PFSK-1 (cell line): ENCODE measurements around the gene PDZD2.

ENCODE experiments used
- POLR2AphosphoS5 ChIP-seq: IDR thresholded peaks from 2 replicates; pipeline ENCODE4 v1.6.1; 2012; ENCODE audit warnings: low read depth, mild to moderate bottlenecking, control low read depth, low read length, moderate library complexity
- REST ChIP-seq, 2 experiments: IDR thresholded peaks; 2 replicates each; pipeline versions ENCODE4 v1.6.1 to v1.8.0; 2011 to 2012; ENCODE audit warnings: low read depth in 2 of 2, low read length in 2 of 2, control low read depth in 1 of 2, inconsistent platforms in 1 of 2, mild to moderate bottlenecking in 1 of 2, moderate library complexity in 1 of 2; ENCODE audit not compliant: insufficient read depth in 1 of 2

GRCh38 chr5:32071351-32071944 lies 432.5 kb downstream of the PDZD2 start:
- no peak for TF ChIP-seq REST (IDR thresholded peaks at IDR 0.05; ENCODE audit: insufficient read depth in 1 of 2, low read depth in 2 of 2, low read length in 2 of 2)
- TF ChIP-seq POLR2AphosphoS5: no peak
